ENCODE measurements around the gene MCM10. TPM values are rescaled to one million over a fixed set of nuclear protein-coding genes. Genes with fewer than 3 reads are reported as not detected.

The MCM10 gene
- total and polyA plus RNA-seq, 9 of the 15 experiments (the other 6 are each of a cell fraction or from before 2014, with no cell fraction given) = 10.4 to 68.1 (median 48.0) TPM

GRCh38 chr10:13195016-13195415 lies 33.7 kb downstream of the MCM10 start:
- Histone ChIP-seq H3K27me3 (ENCODE audit: control insufficient read depth in 2 of 2, insufficient read depth in 2 of 2, low read length in 2 of 2) (no peaks in the 10 kb centered on the region), H3K79me2 (ENCODE audit: control insufficient read depth, insufficient read depth, low read length) (no peaks in the 10 kb centered on the region), H4K20me1 (replicated peaks; ENCODE audit: control insufficient read depth, insufficient read depth, low read length) (no peaks in the 10 kb centered on the region), H3K27ac (ENCODE audit: extremely low read depth, low read depth, low read length) (no peak overlapping the region), H3K9me3 (replicated peaks; ENCODE audit: control insufficient read depth, insufficient read depth, low read depth, low read length) (no peaks in the 10 kb centered on the region), H3K4me1 (replicated peaks in 1 of 2; ENCODE audit: control insufficient read depth in 2 of 2, insufficient read depth in 2 of 2, low read length in 2 of 2) (no peaks in the 10 kb centered on the region), H3K4me3 (no peak overlapping the region), H3K4me2 (ENCODE audit: insufficient read depth, low read length) (no peak overlapping the region), H3K9me1 (ENCODE audit: control insufficient read depth, insufficient read depth, low read length) (no peaks in the 10 kb centered on the region), H3K9ac (ENCODE audit: insufficient read depth in 1 of 2, low read depth in 2 of 2, low read length in 2 of 2) (no peak overlapping the region), H2AFZ (ENCODE audit: low read depth, low read length) (no peak overlapping the region), H3K36me3 (ENCODE audit: control insufficient read depth, insufficient read depth, low read length) (peaks cover 95% of the 10 kb centered on the region)
- TF ChIP-seq ZNF518B (CRISPR knock-in tag; IDR thresholded peaks at IDR 0.05) (no peak), MAFG (tag; conservative IDR thresholded peaks at IDR 0.05) (peak; percentile 56)
- no peak for ATAC-seq
- DNase-seq (ENCODE audit: extremely low read depth in 1 of 4, low spot score in 3 of 4) = no peak
- no peak for FAIRE-seq
- no TSS peak for BruUV-seq (replicated peaks)
- CTCF ChIA-PET (ENCODE audit: low intra/inter-chr PET ratio) = no interaction called here
- WGBS (ENCODE audit: insufficient coverage, low coverage, missing lambda C conversion rate) = 77% methylated on average over 6 of the region's 6 CpGs
- POLR2A ChIA-PET = interaction anchor here (1.9 kb wide), 1 partner anchor 19 kb away, joined by 8 read pairs; no protein-coding TSS in a partner anchor
- in situ Hi-C loops (cut with MboI) (no loop called here), intact Hi-C loops (cut with micrococcal nuclease) (no loop called here)

- ChIA-PET POLR2A (no interaction called here), CTCF (ENCODE audit: low intra/inter-chr PET ratio) (no interaction called here)
- 80% methylated on average over 6 of the region's 6 CpGs for WGBS (ENCODE audit: insufficient coverage, low coverage, missing lambda C conversion rate)
- FAIRE-seq = peak; percentile 64
- Histone ChIP-seq H3K9me3 (replicated peaks; ENCODE audit: control insufficient read depth, insufficient read depth, low read depth, low read length) (no peaks in the 10 kb centered on the region), H3K9ac (ENCODE audit: insufficient read depth in 1 of 2, low read depth in 2 of 2, low read length in 2 of 2) (no peak overlapping the region), H3K36me3 (ENCODE audit: control insufficient read depth, insufficient read depth, low read length) (peaks cover 93% of the 10 kb centered on the region), H3K79me2 (ENCODE audit: control insufficient read depth, insufficient read depth, low read length) (no peaks in the 10 kb centered on the region), H3K4me2 (ENCODE audit: insufficient read depth, low read length) (no peak overlapping the region), H3K9me1 (ENCODE audit: control insufficient read depth, insufficient read depth, low read length) (no peaks in the 10 kb centered on the region), H3K27me3 (ENCODE audit: control insufficient read depth in 2 of 2, insufficient read depth in 2 of 2, low read length in 2 of 2) (no peaks in the 10 kb centered on the region), H4K20me1 (replicated peaks; ENCODE audit: control insufficient read depth, insufficient read depth, low read length) (no peaks in the 10 kb centered on the region), H3K4me3 (no peak overlapping the region), H3K4me1 (replicated peaks in 1 of 2; ENCODE audit: control insufficient read depth in 2 of 2, insufficient read depth in 2 of 2, low read length in 2 of 2) (no peaks in the 10 kb centered on the region), H3K27ac (ENCODE audit: extremely low read depth, low read depth, low read length) (no peak overlapping the region), H2AFZ (ENCODE audit: low read depth, low read length) (no peak overlapping the region)
- in situ Hi-C loops (cut with MboI) = no loop called here
- intact Hi-C loops (cut with micrococcal nuclease) = no loop called here
- BruUV-seq (replicated peaks) = no TSS peak
- ATAC-seq = peak; percentile 38; the same call in 1 of the 3 replicates
- no peak for DNase-seq (ENCODE audit: extremely low read depth in 1 of 4, low spot score in 3 of 4)
- TF ChIP-seq HDAC3 (IDR thresholded peaks at IDR 0.05; ENCODE audit: borderline replicate concordance, partially characterized antibody) (no peak), HDAC1 (IDR thresholded peaks at IDR 0.05) (no peak), ZNF316 (IDR thresholded peaks at IDR 0.05) (peak; percentile 66), IRF1 (CRISPR knock-in tag; IDR thresholded peaks at IDR 0.05; ENCODE audit: borderline replicate concordance) (no peak), KLF16 (IDR thresholded peaks at IDR 0.05) (no peak), DLX4 (CRISPR knock-in tag; IDR thresholded peaks at IDR 0.05) (no peak), SMARCC2 (IDR thresholded peaks at IDR 0.05; ENCODE audit: low read depth) (no peak), ZNF184 (CRISPR knock-in tag; IDR thresholded peaks at IDR 0.05) (no peak), ZNF695 (CRISPR knock-in tag; IDR thresholded peaks at IDR 0.05) (no peak), FIP1L1 (IDR thresholded peaks at IDR 0.05; ENCODE audit: low read depth, low read length, poor library complexity, severe bottlenecking) (no peak), ZNF347 (CRISPR knock-in tag; IDR thresholded peaks at IDR 0.05; ENCODE audit: low read depth) (no peak)
These were observed 39.8 kb downstream of the MCM10 start for GRCh38 chr10:13201132-13201531.

All from K562 (cell line).